ENCODE measurements around the gene NUP85.

- no peak for TF ChIP-seq POLR2AphosphoS5 (IDR thresholded peaks at IDR 0.05; ENCODE audit: low read depth)
- no peak for TF ChIP-seq REST (IDR thresholded peaks at IDR 0.05; ENCODE audit: unreplicated experiment)
- TF ChIP-seq CREB1 (CRISPR knock-in tag; IDR thresholded peaks at IDR 0.05; ENCODE audit: low read depth) = no peak
- TF ChIP-seq EZH2phosphoT487 (IDR thresholded peaks at IDR 0.05; ENCODE audit: unreplicated experiment) = no peak
- TF ChIP-seq CTCF (conservative IDR thresholded peaks at IDR 0.05; ENCODE audit: low read depth in 2 of 2) = no peak
These were observed 40.9 kb downstream of the NUP85 start for GRCh38 chr17:75246404-75246803.

Data from GM23338 (cell line).